SKM-1 (cell line): ENCODE results near the gene CAPN9.
"Not testable (repeated sequence)": the region's sequence is repeated elsewhere in the genome, so short reads cannot be mapped to it uniquely, and the experiment has no call there.

ENCODE experiments used
- DNase-seq: peaks from one replicate; lab custom pipeline; 2025; ENCODE audit not compliant: unreplicated experiment; lab: John Stamatoyannopoulos, UW

The CAPN9 gene

DNA sequence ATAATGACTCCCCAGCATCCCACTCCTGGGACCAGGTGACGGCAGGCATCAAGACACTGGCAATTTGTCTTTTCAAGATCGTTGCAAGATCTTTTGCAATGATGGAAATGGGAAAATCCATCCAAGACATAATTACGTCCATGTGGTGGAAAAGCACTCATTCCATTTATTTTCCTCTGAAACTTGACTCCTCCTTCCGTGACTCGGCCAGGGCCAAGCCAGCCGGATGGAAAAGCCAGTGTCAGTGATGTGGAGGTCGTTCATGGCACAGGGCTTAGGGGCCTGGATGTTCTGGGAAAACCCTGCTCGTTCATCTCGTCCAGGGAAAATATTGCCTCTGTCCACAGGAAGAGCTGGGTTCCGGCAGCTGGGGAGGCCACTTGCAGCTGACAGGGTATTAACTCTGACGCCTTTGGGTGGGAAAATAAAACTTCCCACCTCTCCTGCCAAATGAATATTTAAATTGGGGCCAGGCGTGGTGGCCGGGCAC is 74.9 kb downstream of the CAPN9 start:
- DNase-seq, result no peak

DNA sequence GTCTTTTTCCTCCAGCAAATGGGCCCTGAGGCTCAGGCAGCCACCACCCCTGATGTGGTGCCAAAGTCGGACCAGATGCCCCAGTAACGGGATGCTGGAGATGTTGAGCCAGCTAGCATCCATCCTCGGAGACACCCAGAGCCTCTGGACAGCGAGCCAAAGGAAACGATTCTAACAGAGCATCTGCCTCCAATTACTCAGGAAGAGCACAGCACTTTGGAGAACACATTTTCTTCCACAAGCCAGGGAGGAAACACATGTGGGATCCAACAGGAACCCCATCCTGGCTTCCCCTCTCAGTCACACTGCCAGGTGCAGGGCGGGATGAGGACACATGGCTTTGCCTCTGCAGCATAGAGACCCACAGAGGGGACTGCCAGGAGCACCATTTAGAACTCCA is 76.2 kb downstream of the CAPN9 start:
- no peak for DNase-seq

DNA sequence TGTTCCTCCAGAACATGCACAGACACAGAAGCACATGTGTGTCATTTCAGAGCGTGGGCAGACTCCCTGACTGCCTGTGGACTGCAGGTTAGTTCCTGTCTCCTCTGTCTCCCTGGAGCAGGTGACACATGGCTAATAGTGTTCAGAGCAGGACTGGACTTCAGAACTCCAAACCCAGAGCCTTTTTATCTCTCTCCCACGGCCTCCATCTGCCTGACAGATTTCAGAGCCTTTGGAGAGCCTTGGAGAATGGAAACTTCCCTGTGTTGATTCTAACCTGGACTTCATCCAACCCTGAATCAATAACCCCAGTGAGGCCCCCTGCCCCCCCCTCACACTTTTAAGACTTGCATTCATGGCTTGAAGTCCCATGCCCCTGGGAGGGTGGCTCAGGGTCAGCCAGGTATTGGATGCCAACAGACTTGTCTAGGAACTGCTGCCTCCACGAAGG is 76.8 kb downstream of the CAPN9 start:
- DNase-seq, result no peak

DNA sequence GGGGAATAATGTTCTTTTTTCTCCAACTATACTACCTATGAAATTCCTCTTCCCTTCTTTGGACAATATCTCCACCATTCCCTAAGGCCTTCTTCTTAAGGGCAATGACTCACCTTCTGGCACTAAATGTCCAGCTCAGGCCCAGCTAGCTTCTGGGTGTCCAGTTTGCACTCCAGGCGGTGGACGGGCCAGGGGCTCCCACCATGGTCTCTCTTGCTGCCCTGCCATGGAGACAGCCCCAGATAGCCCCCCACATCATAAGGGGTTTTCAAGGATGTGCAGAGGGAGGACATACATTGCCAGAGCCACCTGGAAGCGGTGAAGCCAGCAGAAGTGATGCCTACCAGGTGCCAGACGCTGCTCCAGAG is 77.3 kb downstream of the CAPN9 start:
- no peak for DNase-seq

DNA sequence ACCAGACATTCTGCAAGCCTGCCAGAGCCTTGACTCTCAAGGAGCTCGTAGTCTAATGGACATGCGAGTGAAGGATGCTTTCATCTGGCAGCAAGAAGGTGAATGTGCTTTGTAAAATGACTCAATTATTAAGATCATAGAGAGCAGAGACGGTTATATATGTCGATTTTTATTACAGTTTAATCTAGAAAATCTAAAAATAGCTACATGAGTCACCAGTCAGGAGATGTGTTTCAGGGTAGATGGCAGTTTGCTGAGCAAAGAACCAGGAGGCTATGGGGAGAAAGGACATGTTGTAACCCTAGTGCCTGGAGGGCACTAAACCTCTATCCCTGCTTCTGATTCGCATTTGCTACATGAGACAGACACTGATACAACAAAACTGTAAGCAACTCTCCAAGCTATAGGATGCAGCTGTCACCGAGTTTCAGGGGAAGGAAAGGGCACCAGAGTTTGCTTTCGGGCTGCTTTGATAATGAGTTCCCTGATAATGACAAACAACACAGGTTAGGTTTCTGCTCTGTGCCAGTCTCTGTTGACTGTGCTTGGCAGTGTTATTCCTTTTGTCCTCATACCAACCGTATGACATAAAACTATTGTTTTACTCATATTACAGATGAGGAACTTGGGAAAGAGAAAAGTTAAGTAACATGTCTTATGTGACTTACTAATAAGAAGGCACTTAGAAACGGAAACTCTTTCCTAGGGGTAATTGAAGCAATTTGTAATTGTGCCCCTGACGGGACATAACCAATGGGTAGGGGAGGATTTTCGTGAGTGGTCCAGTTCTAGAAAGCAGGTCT is 77.9 kb downstream of the CAPN9 start:
- DNase-seq, result no peak

DNA sequence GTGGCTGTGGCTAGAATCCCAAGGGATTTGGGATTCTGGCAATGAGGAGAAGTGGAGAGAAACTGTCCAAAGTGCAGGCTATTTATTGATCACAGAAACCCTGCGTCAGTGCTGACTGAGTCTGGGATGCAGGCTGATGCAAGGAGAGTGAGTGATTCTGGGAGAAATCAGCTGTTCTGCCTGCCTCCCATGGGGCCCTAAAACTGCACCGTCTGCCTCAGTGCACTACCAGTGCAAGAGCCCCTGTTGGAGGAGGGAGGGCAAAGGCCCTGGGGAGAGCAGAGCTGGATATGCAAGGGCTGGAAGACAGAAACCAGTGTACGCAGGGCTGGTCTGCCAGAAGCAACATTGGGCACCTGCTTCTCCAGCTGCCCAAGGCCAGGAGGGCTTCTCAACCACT is 78.6 kb downstream of the CAPN9 start:
- no peak for DNase-seq

DNA sequence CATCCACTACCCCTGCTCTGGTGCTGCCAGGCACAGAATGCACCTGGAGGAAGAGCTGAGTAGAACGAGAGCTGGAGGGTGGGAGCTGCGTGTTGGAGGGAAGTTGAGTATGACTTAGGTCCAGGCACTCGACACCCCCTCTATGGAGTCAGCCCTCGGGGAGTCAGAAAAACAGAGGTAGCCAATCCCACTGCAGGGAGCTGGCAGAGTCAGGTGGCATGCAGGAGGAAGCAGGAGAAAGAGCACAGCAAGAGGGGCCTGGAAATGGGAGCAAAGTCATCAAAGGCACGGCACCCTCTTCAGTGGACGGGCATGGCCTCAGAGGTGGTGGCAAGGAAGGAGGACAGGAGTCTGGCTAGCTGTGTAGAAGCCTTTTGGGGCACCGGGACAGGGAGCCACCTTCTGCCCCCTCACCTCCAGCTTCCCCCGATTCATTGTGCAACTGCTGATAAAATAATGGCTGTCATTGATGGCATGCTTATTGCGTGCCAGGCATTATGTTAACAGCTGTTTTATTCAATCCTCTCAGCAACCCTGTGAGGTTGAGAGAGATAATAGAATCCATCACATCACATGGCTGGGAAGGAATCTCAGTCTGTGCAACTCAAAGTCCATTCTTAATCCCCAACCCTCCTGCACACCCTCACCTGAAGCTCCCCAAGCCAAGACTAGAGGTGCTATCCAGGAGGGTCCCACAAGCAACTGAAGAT is 79.1 kb downstream of the CAPN9 start:
- DNase-seq, result no peak

DNA sequence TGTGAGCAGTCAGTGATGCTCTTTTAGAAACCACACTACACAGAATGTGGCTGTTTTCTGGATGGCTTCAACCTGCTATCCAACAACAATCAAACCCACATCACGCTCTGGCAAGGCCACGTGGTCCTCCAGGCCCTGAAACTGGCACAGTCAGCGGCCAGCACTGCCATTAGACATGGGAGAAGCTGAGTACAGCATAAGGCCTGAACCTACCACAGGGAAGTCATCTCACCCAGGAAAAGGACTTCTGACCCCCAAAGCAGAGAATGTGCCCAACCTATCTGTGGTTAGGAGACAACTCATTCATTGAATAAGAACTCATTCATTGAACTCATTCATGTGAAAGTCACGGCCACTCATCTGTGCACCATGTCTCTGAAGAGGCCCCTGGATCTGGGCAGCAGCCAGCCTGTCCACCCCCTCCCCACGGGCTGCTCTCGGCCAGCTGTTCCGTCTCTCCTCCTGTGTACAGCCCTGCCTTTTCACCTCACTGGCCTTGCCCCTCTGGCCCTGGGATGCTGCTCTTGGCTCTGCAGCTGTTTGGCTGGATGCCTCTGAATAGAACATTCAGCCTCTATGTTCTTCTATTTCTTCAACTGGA is 80.0 kb downstream of the CAPN9 start:
- DNase-seq, result no peak

DNA sequence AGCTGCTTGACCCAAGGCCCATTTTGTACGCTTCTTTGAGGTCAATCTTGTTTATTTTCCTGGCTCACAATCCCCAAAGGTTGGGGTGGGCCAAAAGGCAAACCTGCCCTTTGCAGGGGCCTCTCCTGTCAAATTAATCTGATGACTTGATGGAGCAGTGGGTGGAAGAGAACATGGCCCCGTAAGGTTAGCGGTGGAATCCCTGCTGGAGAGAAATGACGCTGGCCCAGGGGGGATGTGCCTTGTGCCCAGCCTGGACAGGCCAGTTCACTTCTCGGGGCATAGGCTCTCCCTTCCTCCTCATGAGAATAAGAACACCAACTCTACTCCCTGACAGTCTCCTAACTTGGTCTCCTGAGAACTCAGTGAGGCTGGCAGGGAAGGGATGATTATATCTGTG is 80.6 kb downstream of the CAPN9 start:
- no peak for DNase-seq

DNA sequence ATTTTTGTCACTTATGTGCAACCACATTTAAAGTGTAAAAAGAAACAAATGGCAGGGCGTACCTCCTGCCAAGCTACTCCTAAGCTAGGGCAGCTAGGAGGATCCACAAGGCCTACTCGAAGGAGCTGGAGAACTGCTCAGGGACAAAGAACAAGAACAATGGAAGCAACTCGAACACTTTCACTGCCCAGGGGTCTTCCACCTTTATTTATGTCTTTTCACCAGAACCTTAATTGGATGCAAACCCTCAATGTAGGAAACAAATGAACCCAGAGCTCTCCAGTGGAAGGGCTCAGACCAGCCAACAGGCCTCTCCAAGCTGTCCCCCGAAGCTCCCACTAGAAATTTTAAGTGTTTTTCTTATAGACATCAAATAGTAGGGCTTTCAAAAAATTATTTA is 81.2 kb downstream of the CAPN9 start:
- no peak for DNase-seq

DNA sequence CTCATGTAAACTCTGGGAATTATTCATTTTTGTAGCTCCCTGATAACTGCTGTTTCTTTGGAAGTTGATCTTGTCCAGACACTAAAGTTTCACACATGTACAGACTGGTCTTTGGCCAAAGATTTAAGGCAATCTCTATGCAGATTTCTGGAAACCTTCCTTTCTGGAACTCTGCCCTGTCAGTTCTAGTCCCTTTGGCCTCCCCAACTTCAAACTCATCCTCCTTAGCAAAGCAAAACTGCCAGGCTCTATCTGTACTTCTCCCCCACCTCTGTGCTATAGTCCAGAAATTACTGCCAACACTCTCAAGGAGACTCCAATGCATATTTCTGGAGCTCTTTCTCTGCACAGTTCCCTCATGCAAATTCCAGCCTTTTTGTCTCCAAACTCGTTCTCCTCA is 84.6 kb downstream of the CAPN9 start:
- DNase-seq, result no peak

DNA sequence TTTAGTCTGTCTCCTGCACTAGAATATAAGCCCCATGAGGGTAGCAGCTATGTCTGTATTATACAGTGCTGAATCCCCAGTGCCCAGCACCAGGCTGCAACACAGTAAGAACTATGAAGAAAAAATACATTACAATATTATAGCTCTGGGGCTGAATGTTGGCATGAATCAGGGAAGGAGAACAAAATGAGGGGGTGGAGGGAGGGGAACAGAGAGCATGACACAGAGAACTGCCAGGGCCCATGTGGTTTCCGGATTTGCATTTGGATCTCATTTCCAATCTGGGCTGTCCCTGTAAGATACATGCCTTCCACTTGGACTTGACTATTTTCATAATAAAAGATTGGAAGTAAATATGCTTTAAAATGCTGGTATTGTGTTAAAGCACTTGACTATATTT is 85.3 kb downstream of the CAPN9 start:
- no peak for DNase-seq

DNA sequence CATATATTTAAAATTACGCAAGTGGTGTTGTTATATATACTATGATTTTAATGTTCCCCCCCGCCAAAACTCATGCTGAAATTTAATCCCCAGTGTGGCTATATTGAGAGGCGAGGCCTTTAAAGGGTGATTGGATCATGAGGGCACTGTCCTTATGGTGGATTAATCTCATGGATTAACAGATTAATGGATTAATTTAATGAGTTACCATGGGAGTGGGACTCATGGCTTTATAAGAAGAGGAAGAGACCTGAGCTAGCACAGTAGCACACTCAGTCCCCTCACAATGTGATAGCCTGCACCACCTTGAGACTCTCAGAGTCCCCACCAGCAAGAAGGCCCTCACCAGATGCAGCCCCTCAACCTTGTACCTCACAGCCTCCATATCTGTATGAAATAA is 86.3 kb downstream of the CAPN9 start:
- DNase-seq, result no peak

DNA sequence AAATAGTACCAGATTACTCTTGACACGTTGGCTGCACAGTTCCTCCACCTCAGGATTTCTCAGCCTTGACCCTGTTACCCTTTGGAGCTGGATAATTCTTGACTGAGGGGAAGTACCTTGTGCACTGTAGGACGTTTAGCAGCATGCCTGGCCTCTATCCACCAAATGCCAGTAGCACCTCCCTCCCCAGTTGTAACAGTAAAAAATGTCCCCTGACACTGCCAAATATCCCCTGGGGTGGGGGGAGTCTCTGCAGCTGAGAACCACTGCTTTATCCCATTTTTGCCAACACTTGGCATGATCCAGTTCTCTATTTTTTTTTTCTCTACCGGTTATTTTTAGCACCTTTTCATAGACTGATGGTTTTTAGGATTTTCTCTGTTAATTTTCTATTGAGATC is 87.1 kb downstream of the CAPN9 start:
- no peak for DNase-seq

DNA sequence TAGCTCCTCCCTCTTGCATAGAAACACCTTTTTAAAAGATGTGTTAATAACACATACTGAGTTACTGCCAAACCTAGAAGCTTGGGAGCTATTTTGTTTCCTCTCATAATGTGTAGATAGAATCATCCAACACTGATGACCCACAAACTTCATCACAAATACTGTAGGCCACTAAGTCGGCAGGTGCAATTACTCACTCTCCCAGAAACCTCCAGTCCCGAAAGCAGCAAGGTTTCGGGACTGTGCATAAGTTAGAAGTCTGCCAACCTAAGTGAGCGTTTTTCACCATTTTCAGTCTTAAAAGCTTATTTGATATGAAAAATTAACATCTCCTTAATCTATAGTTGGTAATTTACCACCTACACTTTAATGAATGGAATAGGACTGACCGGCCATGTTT is 89.2 kb downstream of the CAPN9 start:
- no peak for DNase-seq

DNA sequence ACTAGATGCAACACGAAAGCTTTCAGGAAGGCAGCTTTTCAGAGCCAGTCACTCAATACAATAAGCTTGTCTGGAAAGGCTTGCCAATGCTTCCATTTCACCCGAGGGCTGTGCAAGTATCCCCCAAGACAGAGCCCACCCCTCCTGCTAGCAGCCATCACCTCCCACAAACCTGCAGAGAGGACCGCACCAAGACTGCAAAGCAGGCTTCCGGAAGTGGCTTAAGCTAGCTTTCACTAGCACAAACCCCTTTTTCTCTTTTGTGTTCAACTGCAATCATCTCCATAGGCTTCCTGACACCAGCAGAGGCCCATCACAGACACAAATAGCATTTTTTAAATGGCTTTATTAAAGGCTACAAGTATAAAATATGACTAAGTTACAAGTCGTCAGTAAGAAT is 89.6 kb downstream of the CAPN9 start:
- no peak for DNase-seq

DNA sequence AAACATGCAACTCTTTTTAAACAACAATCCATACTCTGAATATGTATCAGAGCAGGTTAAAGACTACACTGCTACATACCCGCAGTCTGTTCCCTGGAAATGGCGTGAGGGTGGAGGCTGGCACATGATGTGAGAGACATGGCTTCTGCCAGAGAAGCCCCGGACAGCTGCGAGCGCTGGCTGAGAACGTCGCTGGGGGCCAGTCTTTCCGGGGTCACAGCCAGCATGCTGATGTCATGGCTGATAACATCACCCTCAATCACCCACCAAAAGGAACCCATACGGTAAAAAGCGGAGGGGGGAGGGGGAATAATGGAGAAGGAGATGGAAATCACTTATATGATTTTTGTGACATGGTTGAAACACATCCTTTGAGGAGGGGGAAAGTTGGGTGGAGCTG is 92.0 kb downstream of the CAPN9 start:
- no peak for DNase-seq

DNA sequence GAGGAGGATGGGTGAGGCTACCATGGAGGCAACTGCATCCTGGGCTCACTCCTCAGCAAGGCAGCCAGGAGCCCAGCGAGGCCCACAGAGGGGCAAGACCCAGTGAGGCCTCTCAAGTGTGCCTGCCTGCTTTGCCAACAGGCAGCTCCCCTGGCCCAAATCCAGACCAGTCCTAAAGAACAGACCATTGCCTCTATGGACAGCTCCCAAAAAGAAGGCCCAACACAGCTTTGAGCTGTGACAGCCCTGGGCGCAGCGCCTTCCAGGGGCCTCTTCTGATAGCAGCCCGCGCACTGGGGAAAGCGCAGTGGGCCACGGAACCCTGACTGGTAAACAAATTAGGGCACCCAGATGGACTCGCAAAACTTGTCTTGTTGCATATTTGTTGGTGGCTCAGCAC is 95.6 kb downstream of the CAPN9 start:
- DNase-seq, result no peak

DNA sequence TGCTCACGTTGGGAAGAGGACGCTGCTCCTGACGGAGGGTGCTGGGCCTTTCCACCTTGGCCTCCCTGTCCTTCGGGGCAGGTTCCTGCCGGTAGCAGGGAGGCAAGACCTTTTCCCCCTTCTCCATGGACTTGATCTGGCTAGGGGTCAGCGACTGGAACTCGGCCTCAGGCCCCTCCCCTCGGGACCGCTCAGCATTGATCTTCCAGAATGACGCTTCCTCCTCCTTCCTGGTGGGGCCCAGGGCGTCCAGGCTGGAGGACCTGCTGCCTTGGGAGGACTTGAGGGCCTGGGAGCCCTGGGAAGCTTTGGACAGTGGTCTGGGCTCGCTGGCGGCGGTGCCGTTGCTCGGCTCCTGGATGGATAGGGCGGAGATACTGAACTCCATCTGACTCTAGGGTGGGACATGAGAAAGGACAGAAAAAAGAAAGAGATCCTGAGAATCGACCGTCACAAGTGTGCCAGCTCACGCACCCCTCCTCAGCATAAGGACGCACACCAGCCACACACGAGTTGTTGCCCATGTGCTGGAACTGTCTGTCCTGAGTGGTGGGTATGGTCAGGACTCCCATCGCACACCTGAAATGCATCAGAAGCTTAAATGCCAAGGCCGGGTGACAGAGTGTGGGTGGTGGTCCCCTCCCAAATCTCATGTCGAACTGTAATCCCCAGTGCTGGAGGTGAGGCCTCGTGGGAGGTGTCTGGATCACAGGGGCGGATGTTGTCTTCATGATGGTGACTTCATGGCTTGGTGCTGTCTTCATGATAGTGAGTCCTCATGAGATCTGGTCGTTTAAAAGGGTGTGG is 96.5 kb downstream of the CAPN9 start:
- DNase-seq, result no peak

DNA sequence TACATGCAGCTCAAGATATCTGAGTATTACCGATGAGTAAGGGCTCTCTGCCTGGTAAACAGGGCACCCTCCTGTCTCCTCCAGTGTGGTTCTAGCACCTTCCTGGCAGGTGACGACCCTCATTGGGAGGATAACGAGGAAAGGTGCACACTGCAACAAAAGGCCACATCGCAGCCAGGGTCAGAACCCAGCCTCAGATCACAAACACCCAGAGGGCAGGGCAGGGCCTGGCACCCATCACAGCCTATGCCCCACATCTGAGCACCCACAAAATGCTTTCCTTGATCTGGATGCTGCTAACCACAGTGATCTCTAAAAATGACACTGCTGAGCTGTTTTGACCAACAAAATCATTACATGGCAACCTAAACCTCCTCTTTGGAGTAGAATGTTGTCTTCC is 97.4 kb downstream of the CAPN9 start:
- DNase-seq, result no peak

DNA sequence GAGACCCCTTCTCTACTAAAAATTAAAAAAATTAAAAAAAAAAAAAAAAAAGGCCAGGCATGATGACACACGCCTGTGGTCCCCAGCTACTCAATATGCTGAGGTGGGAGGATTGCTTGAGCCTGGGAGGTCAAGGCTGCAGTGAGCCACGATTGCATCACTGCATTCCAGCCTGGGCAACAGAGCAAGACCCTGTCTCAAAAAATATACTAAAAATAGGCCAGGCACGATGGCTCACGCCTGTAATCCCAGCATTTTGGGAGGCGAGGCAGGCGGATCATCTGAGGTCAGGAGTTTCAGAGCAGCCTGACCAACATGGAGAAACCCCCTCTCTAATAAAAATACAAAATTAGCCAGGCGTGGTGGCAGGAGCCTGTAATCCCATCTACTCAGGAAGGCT is 98.0 kb downstream of the CAPN9 start:
- not testable (repeated sequence) for DNase-seq
